Measurements from ENCODE around the gene PTGIS.

DNA sequence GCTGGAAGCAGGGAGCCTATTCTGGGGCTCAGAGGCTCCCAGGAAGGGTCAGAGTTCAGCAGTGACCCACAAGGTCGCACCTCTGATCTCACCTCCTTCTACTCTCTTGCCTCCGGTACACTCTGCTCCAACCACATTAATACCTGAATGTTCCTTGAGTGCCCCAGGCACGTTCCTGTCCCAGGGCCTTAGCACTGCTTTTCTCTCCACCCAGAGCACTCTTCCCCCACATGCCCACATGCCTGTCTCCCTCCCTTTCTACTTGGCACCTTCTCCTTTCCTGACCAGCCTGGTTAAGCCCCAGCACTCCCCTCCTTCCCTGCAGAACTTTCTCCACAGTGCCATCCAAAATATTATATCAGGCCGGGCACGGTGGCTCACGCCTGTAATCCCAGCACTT is 98.9 kb downstream of the PTGIS start:
- TF ChIP-seq, protein P1, sequence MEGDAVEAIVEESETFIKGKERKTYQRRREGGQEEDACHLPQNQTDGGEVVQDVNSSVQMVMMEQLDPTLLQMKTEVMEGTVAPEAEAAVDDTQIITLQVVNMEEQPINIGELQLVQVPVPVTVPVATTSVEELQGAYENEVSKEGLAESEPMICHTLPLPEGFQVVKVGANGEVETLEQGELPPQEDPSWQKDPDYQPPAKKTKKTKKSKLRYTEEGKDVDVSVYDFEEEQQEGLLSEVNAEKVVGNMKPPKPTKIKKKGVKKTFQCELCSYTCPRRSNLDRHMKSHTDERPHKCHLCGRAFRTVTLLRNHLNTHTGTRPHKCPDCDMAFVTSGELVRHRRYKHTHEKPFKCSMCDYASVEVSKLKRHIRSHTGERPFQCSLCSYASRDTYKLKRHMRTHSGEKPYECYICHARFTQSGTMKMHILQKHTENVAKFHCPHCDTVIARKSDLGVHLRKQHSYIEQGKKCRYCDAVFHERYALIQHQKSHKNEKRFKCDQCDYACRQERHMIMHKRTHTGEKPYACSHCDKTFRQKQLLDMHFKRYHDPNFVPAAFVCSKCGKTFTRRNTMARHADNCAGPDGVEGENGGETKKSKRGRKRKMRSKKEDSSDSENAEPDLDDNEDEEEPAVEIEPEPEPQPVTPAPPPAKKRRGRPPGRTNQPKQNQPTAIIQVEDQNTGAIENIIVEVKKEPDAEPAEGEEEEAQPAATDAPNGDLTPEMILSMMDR (conservative IDR thresholded peaks at IDR 0.05) = no peak
- TF ChIP-seq ZFX (IDR thresholded peaks at IDR 0.05) = no peak

Data from C4-2B (cell line).